ENCODE results near the gene AKAP1. TPM values are rescaled to one million over a fixed set of nuclear protein-coding genes. Genes with fewer than 3 reads are reported as not detected.

AKAP1 gene
- total and polyA plus RNA-seq, 2 of the 8 experiments (the other 6 are each of a cell fraction or from before 2014, with no cell fraction given) = 120 to 156 TPM

DNA sequence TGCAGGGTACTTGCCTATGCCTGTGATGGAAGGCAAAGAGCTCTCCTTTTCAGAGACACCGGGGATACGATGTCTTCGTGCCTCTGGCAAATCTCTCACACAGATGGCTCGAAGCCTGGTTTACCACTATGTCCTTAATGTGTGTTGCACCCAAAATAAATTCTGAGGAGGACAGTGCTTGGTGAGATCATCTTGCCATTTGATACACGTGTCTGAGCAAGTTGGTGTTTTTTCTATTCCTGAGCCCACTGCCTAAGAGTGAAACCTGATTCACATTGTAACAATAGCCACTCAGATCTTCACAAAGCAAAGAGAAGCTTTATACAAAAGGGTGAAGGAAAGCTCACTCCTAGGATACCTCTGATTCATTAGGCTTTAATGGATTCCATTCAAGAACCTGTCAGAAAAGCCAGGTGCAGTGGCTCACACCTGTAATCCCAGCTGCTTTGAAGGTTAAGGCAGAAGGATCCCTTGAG is 33.1 kb upstream of the AKAP1 start (continued):
- no peak for TF ChIP-seq CHD7 (IDR thresholded peaks at IDR 0.05; ENCODE audit: insufficient replicate concordance, low read length)
- no peak for TF ChIP-seq KDM4A (IDR thresholded peaks at IDR 0.05; ENCODE audit: low read depth, low read length, severe bottlenecking)

Measured in H1 (cell line).